Esophagus squamous epithelium (tissue), 5 donors: ENCODE data around the gene ALDH3B1. TPM values are rescaled to one million over a fixed set of nuclear protein-coding genes. Genes with fewer than 3 reads are reported as not detected.

Experiments used
- DNase-seq: peaks from one replicate; lab custom pipeline; 2025; lab: John Stamatoyannopoulos, UW
- H3K27ac ChIP-seq, 4 donors: fragments of 200-600 bp; sonication (generic); one replicate each; pipeline ENCODE4 v1.5.1; 2016 to 2019; ENCODE audit warnings: mild to moderate bottlenecking in 1 of 4
- H3K27me3 ChIP-seq, 4 donors: fragments of 200-600 bp; sonication (generic); 1 replicate in 3 of 4; 2 replicates in 1 of 4; pipeline versions ENCODE4 v1.5.1 to v1.6.0; 2017 to 2021; ENCODE audit warnings: antibody characterized with exemption in 1 of 4
- H3K36me3 ChIP-seq, 3 donors: fragments of 200-600 bp; sonication (generic); one replicate each; pipeline ENCODE4 v1.5.1; 2016 to 2019
- H3K4me1 ChIP-seq, 3 donors: fragments of 200-600 bp; sonication (generic); one replicate each; pipeline ENCODE4 v1.5.1; 2017 to 2019
- H3K4me3 ChIP-seq, 4 donors: fragments of 200-600 bp; sonication (generic); 1 replicate in 3 of 4; 2 replicates in 1 of 4; pipeline ENCODE4 v1.5.1; 2016 to 2019; ENCODE audit warnings: mild to moderate bottlenecking in 2 of 4, moderate library complexity in 1 of 4
- H3K9me3 ChIP-seq, 3 donors: fragments of 200-600 bp; sonication (generic); one replicate each; pipeline ENCODE4 v1.5.1; 2016 to 2019
- CTCF ChIP-seq, 6 experiments: fragments of 450-650 bp in 4 of 6; fragments of 200-600 bp in 2 of 6; sonication (generic) in 2 of 6; IDR thresholded peaks; one replicate each; pipeline ENCODE4 v1.5.1; 2016 to 2019; ENCODE audit warnings: antibody characterized with exemption in 6 of 6, mild to moderate bottlenecking in 4 of 6, moderate library complexity in 4 of 6
- POLR2A ChIP-seq, 4 donors: fragments of 450-650 bp; IDR thresholded peaks; one replicate each; pipeline ENCODE4 v1.6.1; 2017; ENCODE audit warnings: antibody characterized with exemption in 4 of 4, mild to moderate bottlenecking in 4 of 4, moderate library complexity in 3 of 4
- WGBS, 2 donors: methylation state at CpG; one replicate each; pipeline ENCODE4 v1.1.5; 2018; 5-methylcytosine and 5-hydroxymethylcytosine counted together
- intact Hi-C: fragments of 100-400 bp; cut with DNase I; formaldehyde crosslinking; loops from one replicate; pipeline ENCODE4 v1.15.0; 2022
- total RNA-seq, 4 donors: library from RNA; depleted of rRNA; stranded (reverse); fragments of >200 nt; gene quantifications; one replicate each; pipeline ENCODE4 v1.1.0, GENCODE V29; 2016
- donor health status: DM: yes; HTN: yes; CAD: no.

Gene ALDH3B1
- total RNA-seq, 4 donors from 2014 or later, result 1.6 to 15.7 (median 8.0) TPM

- DNase-seq, result no peak
- H3K27me3 ChIP-seq, result no peaks in the 10 kb centered on the region
- peaks cover 0 to 19% (median 0%) of the 10 kb centered on the region in 3 donors for H3K36me3 ChIP-seq
- intact Hi-C loops, result no loop called here
- H3K27ac ChIP-seq, result peak overlapping the region in 3 of 4 donors; percentile 2 to 76 (median 64)
- WGBS, 2 donors, result 80% methylated on average over 2 of the region's 12 CpGs; no CpG with 5 or more reads in 1 of the 2 donors
- peaks cover 0 to 3% (median 0%) of the 10 kb centered on the region in 3 donors for H3K9me3 ChIP-seq
- peaks cover 12 to 64% (median 27%) of the 10 kb centered on the region in 3 donors for H3K4me1 ChIP-seq
- H3K4me3 ChIP-seq, result no peak overlapping the region
- TF ChIP-seq CTCF (IDR thresholded peaks at IDR 0.05), result no peak
- no peak for TF ChIP-seq POLR2A (IDR thresholded peaks at IDR 0.05)
Observed at GRCh38 chr11:68019486-68019885, 9.4 kb downstream of the ALDH3B1 start.

GRCh38 chr11:68020575-68020974, 10.4 kb downstream of the ALDH3B1 start:
- Histone ChIP-seq H3K36me3 (peaks cover 0 to 30% (median 0%) of the 10 kb centered on the region in 3 donors), H3K27me3 (no peaks in the 10 kb centered on the region), H3K27ac (peak overlapping the region; percentile 18 to 76 (median 58)), H3K4me1 (peaks cover 5 to 54% (median 20%) of the 10 kb centered on the region in 3 donors), H3K4me3 (no peak overlapping the region), H3K9me3 (peaks cover 0 to 10% (median 0%) of the 10 kb centered on the region in 3 donors)
- WGBS, 2 donors, result 21 to 40% methylated on average over 1 to 9 of the region's 11 CpGs
- intact Hi-C loops, result no loop called here
- no peak for DNase-seq
- TF ChIP-seq CTCF (IDR thresholded peaks at IDR 0.05), result peak in 3 of 6 experiments; percentile 4 to 27 (median 19)
- TF ChIP-seq POLR2A (IDR thresholded peaks at IDR 0.05), result no peak

- TF ChIP-seq CTCF (IDR thresholded peaks at IDR 0.05) (peak in 3 of 6 experiments; percentile 22 to 47 (median 27)), POLR2A (IDR thresholded peaks at IDR 0.05) (no peak)
- no peak for DNase-seq
- WGBS, 2 donors, result 72 to 81% methylated on average over 6 to 12 of the region's 27 CpGs
- Histone ChIP-seq H3K4me1 (peaks cover 5 to 50% (median 20%) of the 10 kb centered on the region in 3 donors), H3K36me3 (peaks cover 0 to 33% (median 0%) of the 10 kb centered on the region in 3 donors), H3K4me3 (no peak overlapping the region), H3K27me3 (no peaks in the 10 kb centered on the region), H3K9me3 (peaks cover 0 to 10% (median 0%) of the 10 kb centered on the region in 3 donors), H3K27ac (peak overlapping the region in 2 of 4 donors; percentile 64 to 76)
- intact Hi-C loops, result no loop called here
Observed at GRCh38 chr11:68021167-68021787, 11.2 kb downstream of the ALDH3B1 start.

GRCh38 chr11:68022531-68022930, 12.4 kb downstream of the ALDH3B1 start:
- intact Hi-C loops, result no loop called here
- Histone ChIP-seq H3K27me3 (no peaks in the 10 kb centered on the region), H3K4me1 (peaks cover 0 to 37% (median 9%) of the 10 kb centered on the region in 3 donors), H3K4me3 (no peak overlapping the region), H3K36me3 (peaks cover 0 to 33% (median 0%) of the 10 kb centered on the region in 3 donors), H3K9me3 (peaks cover 0 to 10% (median 0%) of the 10 kb centered on the region in 3 donors), H3K27ac (no peak overlapping the region)
- DNase-seq, result no peak
- 90% methylated on average over 2 to 7 of the region's 13 CpGs for WGBS, 2 donors
- TF ChIP-seq CTCF (IDR thresholded peaks at IDR 0.05), result no peak
- no peak for TF ChIP-seq POLR2A (IDR thresholded peaks at IDR 0.05)

- Histone ChIP-seq H3K27ac (no peak overlapping the region), H3K9me3 (peaks cover 0 to 10% (median 0%) of the 10 kb centered on the region in 3 donors), H3K4me1 (peaks cover 5 to 22% (median 12%) of the 10 kb centered on the region in 3 donors), H3K4me3 (no peak overlapping the region), H3K36me3 (peaks cover 0 to 33% (median 0%) of the 10 kb centered on the region in 3 donors), H3K27me3 (no peaks in the 10 kb centered on the region)
- no peak for DNase-seq
- no peak for TF ChIP-seq POLR2A (IDR thresholded peaks at IDR 0.05)
- TF ChIP-seq CTCF (IDR thresholded peaks at IDR 0.05), result no peak
- intact Hi-C loops, result no loop called here
- 76 to 83% methylated on average over 5 of the region's 5 CpGs for WGBS, 2 donors
Observed at GRCh38 chr11:68024508-68024907, 14.4 kb downstream of the ALDH3B1 start.
